SK-N-SH treated with all-trans-retinoic acid at 6 μM for 48 hours (cell line): Measurements from ENCODE around the gene TREH.

ENCODE experiments used
- ATAC-seq: fragments of 200-7000 bp; cut with Tn5 transposase; 3 replicates; pipeline ENCODE4 v1.9.1; 2020; ENCODE audit warnings: mild to moderate bottlenecking, moderate library complexity
- ARNTL ChIP-seq: fragments of 450-650 bp; formaldehyde crosslinking; IDR thresholded peaks from 2 replicates; pipeline ENCODE4 v1.5.0; 2020; ENCODE audit warnings: low read depth, mild to moderate bottlenecking, moderate library complexity, borderline replicate concordance
- BACH2 ChIP-seq: fragments of 250-450 bp; sonication (Bioruptor Pico); IDR thresholded peaks from 2 replicates; pipeline ENCODE4 v1.9.0; 2021; ENCODE audit warnings: mild to moderate bottlenecking, borderline replicate concordance
- CSDC2 ChIP-seq: fragments of 250-450 bp; sonication (Bioruptor Pico); IDR thresholded peaks from 2 replicates; pipeline ENCODE4 v1.5.0; 2020; ENCODE audit warnings: mild to moderate bottlenecking, moderate library complexity
- ESRRG ChIP-seq: fragments of 250-450 bp; sonication (Bioruptor Pico); IDR thresholded peaks from 2 replicates; pipeline ENCODE4 v1.6.1; 2021; ENCODE audit warnings: mild to moderate bottlenecking
- GLIS3 ChIP-seq: fragments of 250-450 bp; sonication (Bioruptor Pico); IDR thresholded peaks from 2 replicates; pipeline ENCODE4 v1.5.0; 2020; ENCODE audit warnings: mild to moderate bottlenecking, moderate library complexity
- ISL1 ChIP-seq: fragments of 250-450 bp; sonication (Bioruptor Pico); IDR thresholded peaks from 2 replicates; pipeline ENCODE4 v2.1.2; 2022; ENCODE audit warnings: mild to moderate bottlenecking, moderate library complexity
- OSR1 ChIP-seq: fragments of 250-450 bp; sonication (Bioruptor Pico); IDR thresholded peaks from 2 replicates; pipeline ENCODE4 v1.8.0; 2022; ENCODE audit warnings: moderate library complexity, mild to moderate bottlenecking, inconsistent platforms
- PATZ1 ChIP-seq: fragments of 250-450 bp; sonication (Bioruptor Pico); IDR thresholded peaks from 2 replicates; pipeline ENCODE4 v1.8.0; 2020; ENCODE audit warnings: mild to moderate bottlenecking, moderate library complexity, borderline replicate concordance
- PPARA ChIP-seq: fragments of 250-450 bp; sonication (Bioruptor Pico); IDR thresholded peaks from 2 replicates; pipeline ENCODE4 v1.5.0; 2020; ENCODE audit warnings: mild to moderate bottlenecking, borderline replicate concordance
- RARB ChIP-seq: fragments of 250-450 bp; sonication (Bioruptor Pico); IDR thresholded peaks from 2 replicates; pipeline ENCODE4 v1.8.0; 2021; ENCODE audit warnings: mild to moderate bottlenecking, moderate library complexity
- SNAI2 ChIP-seq: fragments of 250-450 bp; sonication (Bioruptor Pico); IDR thresholded peaks from 2 replicates; pipeline ENCODE4 v1.5.0; 2020; ENCODE audit warnings: mild to moderate bottlenecking, moderate library complexity
- TCF4 ChIP-seq: fragments of 250-450 bp; sonication (Bioruptor Pico); IDR thresholded peaks from 2 replicates; pipeline ENCODE4 v1.8.0; 2021; ENCODE audit warnings: mild to moderate bottlenecking, moderate library complexity, borderline replicate concordance
- TOX ChIP-seq: fragments of 250-450 bp; sonication (Bioruptor Pico); IDR thresholded peaks from 2 replicates; pipeline ENCODE4 v1.8.0; 2021; ENCODE audit warnings: mild to moderate bottlenecking, moderate library complexity, borderline replicate concordance
- TSHZ2 ChIP-seq: fragments of 250-450 bp; sonication (Bioruptor Pico); IDR thresholded peaks from 2 replicates; pipeline ENCODE4 v1.5.0; 2020; ENCODE audit warnings: mild to moderate bottlenecking, moderate library complexity
- ZC3H10 ChIP-seq: fragments of 250-450 bp; sonication (Bioruptor Pico); IDR thresholded peaks from 2 replicates; pipeline ENCODE4 v1.5.1; 2021; ENCODE audit warnings: mild to moderate bottlenecking, moderate library complexity
- ZFP3 ChIP-seq: fragments of 250-450 bp; sonication (Bioruptor Pico); IDR thresholded peaks from 2 replicates; pipeline ENCODE4 v1.5.0; 2020; ENCODE audit warnings: mild to moderate bottlenecking, moderate library complexity
- ZFP30 ChIP-seq: fragments of 450-650 bp; formaldehyde crosslinking; IDR thresholded peaks from 2 replicates; pipeline ENCODE4 v1.5.0; 2022; ENCODE audit warnings: mild to moderate bottlenecking, moderate library complexity
- ZNF565 ChIP-seq: fragments of 450-650 bp; formaldehyde crosslinking; conservative IDR thresholded peaks from 2 replicates; pipeline ENCODE4 v1.5.0; 2020; ENCODE audit warnings: low read depth, mild to moderate bottlenecking, moderate library complexity
- ZNF70 ChIP-seq: fragments of 450-650 bp; formaldehyde crosslinking; IDR thresholded peaks from 2 replicates; pipeline ENCODE4 v1.5.0; 2020; ENCODE audit warnings: mild to moderate bottlenecking, moderate library complexity
- ZNF8 ChIP-seq: fragments of 450-650 bp; formaldehyde crosslinking; IDR thresholded peaks from 2 replicates; pipeline ENCODE4 v1.5.0; 2020; ENCODE audit warnings: mild to moderate bottlenecking, moderate library complexity
- TF ChIP-seq, protein P1 (sequence below): fragments of 250-450 bp; sonication (Bioruptor Pico); IDR thresholded peaks from 2 replicates; pipeline ENCODE4 v1.5.1; 2020; ENCODE audit warnings: low read depth, mild to moderate bottlenecking, moderate library complexity

Gene TREH

GRCh38 chr11:118632577-118633318, 46.7 kb downstream of the TREH start (continued):
- TF ChIP-seq TSHZ2 (no peak), ZFP3 (no peak), RARB (CRISPR knock-in tag) (no peak), OSR1 (no peak), GLIS3 (CRISPR knock-in tag) (no peak)

DNA sequence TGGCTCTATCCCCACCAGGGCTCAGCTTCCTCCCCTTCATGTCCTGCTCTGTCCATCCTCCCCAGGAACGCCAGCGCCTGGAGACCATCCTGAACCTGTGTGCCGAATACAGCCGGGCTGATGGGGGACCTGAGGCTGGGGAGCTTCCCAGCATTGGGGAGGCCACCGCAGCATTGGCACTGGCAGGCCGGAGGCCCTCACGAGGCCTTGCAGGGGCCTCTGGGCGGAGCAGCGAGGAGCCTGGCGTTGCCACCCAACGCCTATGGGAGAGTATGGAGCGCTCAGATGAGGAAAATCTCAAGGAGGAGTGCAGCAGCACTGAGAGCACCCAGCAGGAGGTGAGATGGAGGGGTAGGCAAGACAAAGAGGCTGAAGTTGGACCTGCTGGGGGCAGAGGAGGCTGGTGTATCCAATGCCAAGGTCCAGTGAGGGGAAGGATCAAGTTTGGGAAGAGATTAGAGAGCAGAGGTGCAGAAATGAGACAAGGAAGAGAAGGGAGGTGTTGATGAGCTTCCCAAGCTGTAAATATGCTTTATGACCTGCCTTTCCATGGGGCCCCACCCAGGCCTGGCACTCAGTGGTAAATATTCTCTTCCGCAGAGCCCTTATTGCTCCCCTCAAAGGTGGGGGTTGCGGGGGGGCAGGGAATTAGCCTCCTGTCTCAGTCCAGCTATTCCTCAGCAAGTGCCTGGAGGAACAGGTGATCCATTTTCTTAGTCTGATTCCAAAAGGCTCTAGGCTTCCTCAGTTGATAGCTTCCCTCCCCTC, 48.1 kb downstream of the TREH start:
- no peak for TF ChIP-seq PPARA (CRISPR knock-in tag)
- TF ChIP-seq ZNF70 (CRISPR knock-in tag) = no peak
- TF ChIP-seq BACH2 = no peak
- TF ChIP-seq GLIS3 (CRISPR knock-in tag) = no peak
- no peak for TF ChIP-seq RARB (CRISPR knock-in tag)
- no peak for TF ChIP-seq TOX (CRISPR knock-in tag)
- TF ChIP-seq CSDC2 (CRISPR knock-in tag) = no peak
- TF ChIP-seq, protein P1, sequence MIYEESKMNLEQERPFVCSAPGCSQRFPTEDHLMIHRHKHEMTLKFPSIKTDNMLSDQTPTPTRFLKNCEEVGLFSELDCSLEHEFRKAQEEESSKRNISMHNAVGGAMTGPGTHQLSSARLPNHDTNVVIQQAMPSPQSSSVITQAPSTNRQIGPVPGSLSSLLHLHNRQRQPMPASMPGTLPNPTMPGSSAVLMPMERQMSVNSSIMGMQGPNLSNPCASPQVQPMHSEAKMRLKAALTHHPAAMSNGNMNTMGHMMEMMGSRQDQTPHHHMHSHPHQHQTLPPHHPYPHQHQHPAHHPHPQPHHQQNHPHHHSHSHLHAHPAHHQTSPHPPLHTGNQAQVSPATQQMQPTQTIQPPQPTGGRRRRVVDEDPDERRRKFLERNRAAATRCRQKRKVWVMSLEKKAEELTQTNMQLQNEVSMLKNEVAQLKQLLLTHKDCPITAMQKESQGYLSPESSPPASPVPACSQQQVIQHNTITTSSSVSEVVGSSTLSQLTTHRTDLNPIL (CRISPR knock-in tag) = no peak
- TF ChIP-seq ZC3H10 (CRISPR knock-in tag) = no peak
- no peak for TF ChIP-seq OSR1
- no peak for TF ChIP-seq TCF4 (CRISPR knock-in tag)
- no peak for TF ChIP-seq ZFP3
- no peak for ATAC-seq

- no peak for ATAC-seq
- TF ChIP-seq ZFP3 (no peak), RARB (CRISPR knock-in tag) (no peak), ZFP30 (CRISPR knock-in tag) (no peak), ZC3H10 (CRISPR knock-in tag) (no peak), PATZ1 (no peak), ZNF70 (CRISPR knock-in tag) (no peak), ESRRG (CRISPR knock-in tag) (no peak), BACH2 (no peak), GLIS3 (CRISPR knock-in tag) (no peak), TSHZ2 (no peak), SNAI2 (CRISPR knock-in tag) (no peak), TOX (CRISPR knock-in tag) (no peak), PPARA (CRISPR knock-in tag) (no peak), ARNTL (CRISPR knock-in tag) (no peak), ZNF565 (CRISPR knock-in tag) (no peak), ISL1 (no peak), ZNF8 (CRISPR knock-in tag) (no peak)
Observed at GRCh38 chr11:118629761-118630661, 49.4 kb downstream of the TREH start.
